ENCODE data around the gene RGS6.

Gene RGS6

GRCh38 chr14:72215080-72215479, 282.9 kb downstream of the RGS6 start:
- H3K4me1 ChIP-seq (ENCODE audit: control insufficient read depth in 1 of 2, insufficient read depth in 2 of 2, low read length in 2 of 2) = no peaks in the 10 kb centered on the region
- H3K4me3 ChIP-seq (ENCODE audit: low read depth in 1 of 2, low read length in 2 of 2) = no peak overlapping the region
- peaks cover 0 to under 1% of the 10 kb centered on the region in 2 donors for H3K9me3 ChIP-seq (ENCODE audit: control insufficient read depth in 1 of 2, low read length in 2 of 2)
- no peaks in the 10 kb centered on the region for H3K27me3 ChIP-seq (ENCODE audit: control insufficient read depth in 1 of 2, insufficient read depth in 2 of 2, low read length in 2 of 2)
- no peaks in the 10 kb centered on the region for H3K36me3 ChIP-seq (ENCODE audit: control insufficient read depth in 1 of 2, insufficient read depth in 2 of 2, low read length in 2 of 2)
- no peak overlapping the region for H3K9ac ChIP-seq (ENCODE audit: low read depth in 1 of 2, low read length in 2 of 2)
- no peak overlapping the region for H3K27ac ChIP-seq (ENCODE audit: low read depth, low read length)

GRCh38 chr14:72217135-72217534, 284.9 kb downstream of the RGS6 start:
- H3K27me3 ChIP-seq (ENCODE audit: control insufficient read depth in 1 of 2, insufficient read depth in 2 of 2, low read length in 2 of 2) = no peaks in the 10 kb centered on the region
- H3K36me3 ChIP-seq (ENCODE audit: control insufficient read depth in 1 of 2, insufficient read depth in 2 of 2, low read length in 2 of 2) = no peaks in the 10 kb centered on the region
- H3K9ac ChIP-seq (ENCODE audit: low read depth in 1 of 2, low read length in 2 of 2) = no peak overlapping the region
- H3K27ac ChIP-seq (ENCODE audit: low read depth, low read length) = no peak overlapping the region
- H3K9me3 ChIP-seq (ENCODE audit: control insufficient read depth in 1 of 2, low read length in 2 of 2) = peaks cover 3 to 18% of the 10 kb centered on the region in 2 donors
- no peaks in the 10 kb centered on the region for H3K4me1 ChIP-seq (ENCODE audit: control insufficient read depth in 1 of 2, insufficient read depth in 2 of 2, low read length in 2 of 2)
- H3K4me3 ChIP-seq (ENCODE audit: low read depth in 1 of 2, low read length in 2 of 2) = no peak overlapping the region

- Histone ChIP-seq H3K27ac (ENCODE audit: low read depth, low read length) (no peak overlapping the region), H3K9me3 (ENCODE audit: control insufficient read depth in 1 of 2, low read length in 2 of 2) (peaks cover 5 to 18% of the 10 kb centered on the region in 2 donors), H3K9ac (ENCODE audit: low read depth in 1 of 2, low read length in 2 of 2) (no peak overlapping the region), H3K36me3 (ENCODE audit: control insufficient read depth in 1 of 2, insufficient read depth in 2 of 2, low read length in 2 of 2) (no peaks in the 10 kb centered on the region), H3K27me3 (ENCODE audit: control insufficient read depth in 1 of 2, insufficient read depth in 2 of 2, low read length in 2 of 2) (no peaks in the 10 kb centered on the region), H3K4me3 (ENCODE audit: low read depth in 1 of 2, low read length in 2 of 2) (no peak overlapping the region), H3K4me1 (ENCODE audit: control insufficient read depth in 1 of 2, insufficient read depth in 2 of 2, low read length in 2 of 2) (no peaks in the 10 kb centered on the region)
Measured at GRCh38 chr14:72222046-72222445, 289.8 kb downstream of the RGS6 start.

GRCh38 chr14:72236629-72237028, 304.4 kb downstream of the RGS6 start:
- Histone ChIP-seq H3K4me3 (ENCODE audit: low read depth in 1 of 2, low read length in 2 of 2) (no peak overlapping the region), H3K9me3 (ENCODE audit: control insufficient read depth in 1 of 2, low read length in 2 of 2) (no peaks in the 10 kb centered on the region), H3K36me3 (ENCODE audit: control insufficient read depth in 1 of 2, insufficient read depth in 2 of 2, low read length in 2 of 2) (no peaks in the 10 kb centered on the region), H3K27me3 (ENCODE audit: control insufficient read depth in 1 of 2, insufficient read depth in 2 of 2, low read length in 2 of 2) (no peaks in the 10 kb centered on the region), H3K9ac (ENCODE audit: low read depth in 1 of 2, low read length in 2 of 2) (no peak overlapping the region), H3K27ac (ENCODE audit: low read depth, low read length) (no peak overlapping the region), H3K4me1 (ENCODE audit: control insufficient read depth in 1 of 2, insufficient read depth in 2 of 2, low read length in 2 of 2) (no peaks in the 10 kb centered on the region)

- Histone ChIP-seq H3K4me3 (ENCODE audit: low read depth in 1 of 2, low read length in 2 of 2) (no peak overlapping the region), H3K4me1 (ENCODE audit: control insufficient read depth in 1 of 2, insufficient read depth in 2 of 2, low read length in 2 of 2) (no peaks in the 10 kb centered on the region), H3K27ac (ENCODE audit: low read depth, low read length) (no peak overlapping the region), H3K9me3 (ENCODE audit: control insufficient read depth in 1 of 2, low read length in 2 of 2) (no peaks in the 10 kb centered on the region), H3K27me3 (ENCODE audit: control insufficient read depth in 1 of 2, insufficient read depth in 2 of 2, low read length in 2 of 2) (no peaks in the 10 kb centered on the region), H3K36me3 (ENCODE audit: control insufficient read depth in 1 of 2, insufficient read depth in 2 of 2, low read length in 2 of 2) (no peaks in the 10 kb centered on the region), H3K9ac (ENCODE audit: low read depth in 1 of 2, low read length in 2 of 2) (no peak overlapping the region)
Measured at GRCh38 chr14:72237722-72238666, 305.8 kb downstream of the RGS6 start.

- H3K4me3 ChIP-seq (ENCODE audit: low read depth in 1 of 2, low read length in 2 of 2) = no peak overlapping the region
- H3K9ac ChIP-seq (ENCODE audit: low read depth in 1 of 2, low read length in 2 of 2) = no peak overlapping the region
- no peaks in the 10 kb centered on the region for H3K36me3 ChIP-seq (ENCODE audit: control insufficient read depth in 1 of 2, insufficient read depth in 2 of 2, low read length in 2 of 2)
- H3K4me1 ChIP-seq (ENCODE audit: control insufficient read depth in 1 of 2, insufficient read depth in 2 of 2, low read length in 2 of 2) = no peaks in the 10 kb centered on the region
- no peak overlapping the region for H3K27ac ChIP-seq (ENCODE audit: low read depth, low read length)
- no peaks in the 10 kb centered on the region for H3K27me3 ChIP-seq (ENCODE audit: control insufficient read depth in 1 of 2, insufficient read depth in 2 of 2, low read length in 2 of 2)
- peaks cover 0 to 3% of the 10 kb centered on the region in 2 donors for H3K9me3 ChIP-seq (ENCODE audit: control insufficient read depth in 1 of 2, low read length in 2 of 2)
Measured at GRCh38 chr14:72243309-72244293, 311.4 kb downstream of the RGS6 start.

GRCh38 chr14:72247896-72248465, 315.8 kb downstream of the RGS6 start:
- Histone ChIP-seq H3K36me3 (ENCODE audit: control insufficient read depth in 1 of 2, insufficient read depth in 2 of 2, low read length in 2 of 2) (no peaks in the 10 kb centered on the region), H3K4me3 (ENCODE audit: low read depth in 1 of 2, low read length in 2 of 2) (no peak overlapping the region), H3K4me1 (ENCODE audit: control insufficient read depth in 1 of 2, insufficient read depth in 2 of 2, low read length in 2 of 2) (no peaks in the 10 kb centered on the region), H3K9me3 (ENCODE audit: control insufficient read depth in 1 of 2, low read length in 2 of 2) (peaks cover 3% of the 10 kb centered on the region in 2 donors), H3K27me3 (ENCODE audit: control insufficient read depth in 1 of 2, insufficient read depth in 2 of 2, low read length in 2 of 2) (no peaks in the 10 kb centered on the region), H3K9ac (ENCODE audit: low read depth in 1 of 2, low read length in 2 of 2) (no peak overlapping the region), H3K27ac (ENCODE audit: low read depth, low read length) (no peak overlapping the region)

- H3K9ac ChIP-seq (ENCODE audit: low read depth in 1 of 2, low read length in 2 of 2) = no peak overlapping the region
- H3K27me3 ChIP-seq (ENCODE audit: control insufficient read depth in 1 of 2, insufficient read depth in 2 of 2, low read length in 2 of 2) = no peaks in the 10 kb centered on the region
- H3K36me3 ChIP-seq (ENCODE audit: control insufficient read depth in 1 of 2, insufficient read depth in 2 of 2, low read length in 2 of 2) = no peaks in the 10 kb centered on the region
- H3K27ac ChIP-seq (ENCODE audit: low read depth, low read length) = no peak overlapping the region
- peaks cover 1 to 3% of the 10 kb centered on the region in 2 donors for H3K9me3 ChIP-seq (ENCODE audit: control insufficient read depth in 1 of 2, low read length in 2 of 2)
- no peaks in the 10 kb centered on the region for H3K4me1 ChIP-seq (ENCODE audit: control insufficient read depth in 1 of 2, insufficient read depth in 2 of 2, low read length in 2 of 2)
- no peak overlapping the region for H3K4me3 ChIP-seq (ENCODE audit: low read depth in 1 of 2, low read length in 2 of 2)
Measured at GRCh38 chr14:72253503-72253902, 321.3 kb downstream of the RGS6 start.

GRCh38 chr14:72254202-72254936, 322.1 kb downstream of the RGS6 start:
- Histone ChIP-seq H3K36me3 (ENCODE audit: control insufficient read depth in 1 of 2, insufficient read depth in 2 of 2, low read length in 2 of 2) (no peaks in the 10 kb centered on the region), H3K27ac (ENCODE audit: low read depth, low read length) (no peak overlapping the region), H3K4me1 (ENCODE audit: control insufficient read depth in 1 of 2, insufficient read depth in 2 of 2, low read length in 2 of 2) (no peaks in the 10 kb centered on the region), H3K9me3 (ENCODE audit: control insufficient read depth in 1 of 2, low read length in 2 of 2) (peaks cover 0 to 1% of the 10 kb centered on the region in 2 donors), H3K9ac (ENCODE audit: low read depth in 1 of 2, low read length in 2 of 2) (no peak overlapping the region), H3K27me3 (ENCODE audit: control insufficient read depth in 1 of 2, insufficient read depth in 2 of 2, low read length in 2 of 2) (no peaks in the 10 kb centered on the region), H3K4me3 (ENCODE audit: low read depth in 1 of 2, low read length in 2 of 2) (no peak overlapping the region)

Measured in duodenal mucosa (tissue), 2 donors.